Measurements from ENCODE around the gene WIPI1.
"Not testable (repeated sequence)": the region's sequence is repeated elsewhere in the genome, so short reads cannot be mapped to it uniquely, and the experiment has no call there.

Gene WIPI1

DNA sequence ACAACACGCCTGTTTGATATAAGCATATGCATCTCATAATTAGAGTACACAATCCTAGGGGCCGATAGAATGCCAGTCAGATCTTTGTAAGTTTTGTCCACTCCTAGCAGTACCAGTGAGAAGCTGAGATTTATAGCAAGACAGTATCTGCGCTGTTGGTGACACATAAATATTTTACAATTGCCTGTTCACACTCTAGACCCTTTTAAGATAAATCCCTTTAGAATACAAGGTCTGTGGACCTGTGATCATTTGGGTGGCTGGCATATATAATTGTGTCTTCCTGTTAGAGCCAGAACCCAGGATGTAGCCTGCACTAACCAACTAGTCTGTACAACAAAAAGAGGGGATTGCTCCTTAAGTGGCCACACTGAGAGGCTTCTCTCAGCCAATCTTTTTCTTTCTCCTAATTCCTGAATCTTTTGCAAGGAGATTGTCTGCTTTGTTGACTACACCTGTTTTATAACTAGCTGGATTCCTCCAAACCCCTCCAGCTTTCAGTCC, 74.7 kb downstream of the WIPI1 start:
- DNase-seq: no peak

- DNase-seq: no peak
These were observed 76.0 kb downstream of the WIPI1 start for GRCh38 chr17:68381076-68381900.

GRCh38 chr17:68379692-68380677, 77.3 kb downstream of the WIPI1 start:
- no peak for DNase-seq

GRCh38 chr17:68379177-68379510, 78.2 kb downstream of the WIPI1 start:
- DNase-seq: no peak

GRCh38 chr17:68378268-68379176, 78.8 kb downstream of the WIPI1 start:
- no peak for DNase-seq

DNA sequence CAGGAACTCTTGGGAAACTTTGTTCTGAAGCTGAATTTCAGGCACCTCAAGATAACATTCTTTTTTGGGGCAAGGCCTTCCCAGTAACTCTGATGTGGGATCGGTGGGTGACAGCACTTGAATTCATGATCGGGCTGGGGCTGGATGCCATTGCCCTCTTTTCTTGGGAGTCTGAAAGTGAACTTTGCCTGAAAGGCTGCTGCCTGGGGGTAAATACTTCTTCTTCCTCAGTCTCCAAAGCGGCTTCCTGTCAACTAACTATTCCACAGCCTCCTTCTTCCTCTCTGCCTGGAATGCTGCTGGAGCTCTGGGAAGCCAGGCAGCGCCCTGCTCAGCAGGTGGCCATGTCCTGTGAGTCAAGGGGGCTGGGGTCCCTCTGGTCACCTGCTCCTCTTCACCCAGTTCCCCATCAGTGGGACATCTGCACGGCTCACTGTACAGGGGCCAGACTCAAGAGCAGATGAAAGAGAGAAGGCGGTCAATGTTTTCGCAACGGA, 79.5 kb downstream of the WIPI1 start:
- DNase-seq: no peak

GRCh38 chr17:68376178-68376577, 81.1 kb downstream of the WIPI1 start:
- not testable (repeated sequence) for DNase-seq

DNA sequence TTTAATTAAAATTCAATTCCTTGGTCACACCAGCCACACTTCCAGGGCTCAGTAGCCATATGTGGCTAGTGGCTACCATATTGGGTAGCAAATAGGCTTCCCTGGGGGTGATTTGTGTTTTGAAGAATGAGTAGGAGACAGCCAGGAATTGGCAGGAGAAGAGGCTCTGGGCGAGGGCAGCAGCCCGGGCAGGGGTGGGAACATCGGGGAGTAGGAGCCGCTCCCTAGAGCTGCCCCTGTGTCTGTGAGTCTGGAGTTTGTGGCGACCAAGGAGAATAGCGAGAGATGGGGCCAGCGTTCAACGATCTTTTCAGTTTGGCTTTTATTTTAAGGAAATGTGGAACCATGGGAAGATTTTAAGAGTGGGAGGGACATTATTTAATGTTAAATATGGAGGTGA, 81.7 kb downstream of the WIPI1 start:
- no peak for DNase-seq

All from activated CD4-positive, alpha-beta T cell treated with anti-CD3 and anti-CD28 coated beads for 4 hours (primary cell).